Lower lobe of right lung (tissue), 2 donors: Measurements from ENCODE around the gene RASL11B. TPM values are rescaled to one million over a fixed set of nuclear protein-coding genes. Genes with fewer than 3 reads are reported as not detected.

Experiments used
- ATAC-seq, 2 donors: fragments of 200-7000 bp; cut with Tn5 transposase; one replicate each; pipeline ENCODE4 v1.9.1; 2020 to 2022; ENCODE audit warnings: mild to moderate bottlenecking in 2 of 2, moderate library complexity in 2 of 2
- DNase-seq: peaks from one replicate; pipeline ENCODE4 v3.0.0-alpha.2; 2020
- H3K27ac ChIP-seq: fragments of 200-600 bp; one replicate; pipeline ENCODE4 v1.8.0; 2022
- H3K27me3 ChIP-seq: fragments of 200-600 bp; one replicate; pipeline ENCODE4 v1.8.0; 2022; ENCODE audit warnings: low read depth
- H3K36me3 ChIP-seq: fragments of 200-600 bp; one replicate; pipeline ENCODE4 v1.8.0; 2022; ENCODE audit warnings: mild to moderate bottlenecking
- H3K4me1 ChIP-seq: fragments of 200-600 bp; one replicate; pipeline ENCODE4 v1.8.0; 2022
- H3K4me3 ChIP-seq: fragments of 200-600 bp; one replicate; pipeline ENCODE4 v1.8.0; 2022; ENCODE audit warnings: mild to moderate bottlenecking
- H3K9me3 ChIP-seq: fragments of 200-600 bp; one replicate; pipeline ENCODE4 v1.8.0; 2022
- CTCF ChIP-seq: fragments of 200-600 bp; IDR thresholded peaks from one replicate; pipeline ENCODE4 v1.8.0; 2022; ENCODE audit warnings: antibody characterized with exemption, mild to moderate bottlenecking
- intact Hi-C: fragments of 100-400 bp; cut with DNase I; formaldehyde crosslinking; loops from one replicate; pipeline ENCODE4 v1.11.0; 2022
- total RNA-seq: library from RNA; stranded (reverse); fragmentation: NEBNext Ultra II Directional; extraction: Animal tissue kit (Norgen Biotek cat#: 25700); gene quantifications from one replicate; pipeline ENCODE4 v1.2.1, GENCODE V29; 2021
- donor health status: DM: no; HTN: yes; CAD: no; lungs with severe emphysema.

RASL11B gene
- total RNA-seq, 1 donor from 2014 or later: 0.41 TPM

- Histone ChIP-seq H3K9me3 (no peaks in the 10 kb centered on the region), H3K27ac (no peak overlapping the region), H3K4me3 (no peak overlapping the region), H3K27me3 (no peaks in the 10 kb centered on the region), H3K36me3 (no peaks in the 10 kb centered on the region), H3K4me1 (peaks cover 9% of the 10 kb centered on the region)
- DNase-seq (no peak), ATAC-seq (no peak)
- TF ChIP-seq CTCF: no peak
- intact Hi-C loops: no loop called here
Measured at GRCh38 chr4:52846502-52846901, 15.6 kb upstream of the RASL11B start.

GRCh38 chr4:52848254-52848653 is 13.9 kb upstream of the RASL11B start:
- intact Hi-C loops: no loop called here
- no peak for ATAC-seq
- H3K4me3 ChIP-seq: no peak overlapping the region
- H3K27me3 ChIP-seq: no peaks in the 10 kb centered on the region
- no peaks in the 10 kb centered on the region for H3K9me3 ChIP-seq
- TF ChIP-seq CTCF: no peak
- no peak overlapping the region for H3K27ac ChIP-seq
- H3K36me3 ChIP-seq: no peaks in the 10 kb centered on the region
- no peaks in the 10 kb centered on the region for H3K4me1 ChIP-seq
- DNase-seq: no peak

- DNase-seq (no peak), ATAC-seq (no peak)
- no peak overlapping the region for H3K27ac ChIP-seq
- H3K27me3 ChIP-seq: no peaks in the 10 kb centered on the region
- intact Hi-C loops: no loop called here
- no peaks in the 10 kb centered on the region for H3K4me1 ChIP-seq
- no peaks in the 10 kb centered on the region for H3K9me3 ChIP-seq
- H3K4me3 ChIP-seq: no peak overlapping the region
- no peaks in the 10 kb centered on the region for H3K36me3 ChIP-seq
- TF ChIP-seq CTCF: no peak
Measured at GRCh38 chr4:52850406-52851124, 11.6 kb upstream of the RASL11B start.

- ATAC-seq (no peak), DNase-seq (no peak)
- no peak for TF ChIP-seq CTCF
- no peak overlapping the region for H3K4me3 ChIP-seq
- no peaks in the 10 kb centered on the region for H3K27me3 ChIP-seq
- H3K27ac ChIP-seq: no peak overlapping the region
- intact Hi-C loops: no loop called here
- H3K9me3 ChIP-seq: no peaks in the 10 kb centered on the region
- H3K36me3 ChIP-seq: no peaks in the 10 kb centered on the region
- H3K4me1 ChIP-seq: no peaks in the 10 kb centered on the region
Measured at GRCh38 chr4:52852041-52852440, 10.1 kb upstream of the RASL11B start.

- Histone ChIP-seq H3K27me3 (no peaks in the 10 kb centered on the region), H3K9me3 (no peaks in the 10 kb centered on the region), H3K27ac (no peak overlapping the region), H3K36me3 (no peaks in the 10 kb centered on the region), H3K4me3 (no peak overlapping the region), H3K4me1 (no peaks in the 10 kb centered on the region)
- intact Hi-C loops: no loop called here
- no peak for TF ChIP-seq CTCF
- ATAC-seq: no peak
- no peak for DNase-seq
Measured at GRCh38 chr4:52852711-52853110, 9.4 kb upstream of the RASL11B start.
